Endothelial cell of umbilical vein (primary cell): ENCODE measurements around the gene EDAR. TPM values are rescaled to one million over a fixed set of nuclear protein-coding genes. Genes with fewer than 3 reads are reported as not detected.

Experiments used
- BruUV-seq: library from RNA; stranded (reverse); fragments of 400-500 nt; replicated peaks from 2 replicates; lab custom pipeline; 2021; lab: Mats Ljungman, UMichigan
- CTCF ChIA-PET: fragments of 300-600, 350-600 bp; sonication (Branson Sonifier 250); formaldehyde crosslinking; loops from one replicate; lab custom pipeline; 2021; ENCODE audit warnings: antibody characterized with exemption, inconsistent platforms; lab: Charles Lee
- POLR2A ChIA-PET: fragments of 300-600, 350-600 bp; sonication (Branson Sonifier 250); formaldehyde crosslinking; loops from one replicate; lab custom pipeline; 2021; ENCODE audit warnings: antibody characterized with exemption, inconsistent platforms; lab: Charles Lee
- DNase-seq: peaks from one replicate; pipeline ENCODE4 v3.0.0-alpha.2; 2011; ENCODE audit warnings: low read depth, low spot score
- FAIRE-seq: peaks from 2 replicates; lab custom pipeline; 2011; peaks lifted over from hg19 to GRCh38; lab: Jason Lieb, UNC
- H2AFZ ChIP-seq: 2 replicates; pipeline ENCODE4 v1.6.0; 2012; ENCODE audit warnings: low read depth, low read length, control low read depth, inconsistent platforms
- H3K27ac ChIP-seq: 2 replicates; pipeline ENCODE4 v1.5.1; 2011; ENCODE audit warnings: low read depth, mild to moderate bottlenecking, control low read depth, low read length, moderate library complexity; ENCODE audit not compliant: insufficient read depth
- H3K27me3 ChIP-seq, 2 experiments: 2 replicates each; pipeline versions ENCODE4 v1.6.0 to v1.6.1; 2011; ENCODE audit warnings: low read length in 2 of 2, mixed read lengths in 1 of 2; ENCODE audit not compliant: control insufficient read depth in 2 of 2, insufficient read depth in 2 of 2
- H3K36me3 ChIP-seq, 2 experiments: 2 replicates in 1 of 2; 3 replicates in 1 of 2; pipeline ENCODE4 v1.5.1; 2011; ENCODE audit warnings: low read length in 2 of 2, mild to moderate bottlenecking in 1 of 2, moderate library complexity in 1 of 2; ENCODE audit not compliant: control insufficient read depth in 2 of 2, insufficient read depth in 2 of 2; ENCODE audit errors: extremely low read depth in 1 of 2
- H3K4me1 ChIP-seq: 3 replicates; pipeline ENCODE4 v1.5.1; 2011; ENCODE audit warnings: mild to moderate bottlenecking, low read length; ENCODE audit not compliant: control insufficient read depth, insufficient read depth; ENCODE audit errors: extremely low read depth
- H3K4me2 ChIP-seq: 2 replicates; pipeline ENCODE4 v1.6.1; 2011; ENCODE audit warnings: low read length, control low read depth, mixed read lengths; ENCODE audit not compliant: insufficient read depth
- H3K4me3 ChIP-seq, 3 experiments: fragments of 200-600 bp in 1 of 3; sonication (generic), shearing (Covaris generic) in 1 of 3; replicated peaks in 1 of 3; 2 replicates each; pipeline ENCODE4 v1.5.1; 2011 to 2016; ENCODE audit warnings: control low read depth in 3 of 3, low read length in 3 of 3, mild to moderate bottlenecking in 2 of 3, inconsistent platforms in 1 of 3, low read depth in 1 of 3, moderate library complexity in 1 of 3; ENCODE audit not compliant: insufficient read depth in 1 of 3
- H3K79me2 ChIP-seq: 2 replicates; pipeline ENCODE4 v1.6.0; 2012; ENCODE audit warnings: low read length, inconsistent platforms; ENCODE audit not compliant: control insufficient read depth, insufficient read depth
- H3K9ac ChIP-seq: replicated peaks from 2 replicates; pipeline ENCODE3; 2011; ENCODE audit warnings: low read length, control low read depth; ENCODE audit not compliant: insufficient read depth; ENCODE audit errors: extremely low read depth
- H3K9me1 ChIP-seq: replicated peaks from 3 replicates; pipeline ENCODE4 v1.6.0; 2011; ENCODE audit warnings: mild to moderate bottlenecking, low read length; ENCODE audit not compliant: control insufficient read depth, insufficient read depth; ENCODE audit errors: extremely low read depth
- H3K9me3 ChIP-seq: replicated peaks from 2 replicates; pipeline ENCODE4 v1.5.1; 2012; ENCODE audit warnings: low read length, inconsistent platforms; ENCODE audit not compliant: control insufficient read depth, insufficient read depth
- H4K20me1 ChIP-seq: replicated peaks from 2 replicates; pipeline ENCODE3; 2011; ENCODE audit warnings: mild to moderate bottlenecking, low read length; ENCODE audit not compliant: control insufficient read depth, insufficient read depth; ENCODE audit errors: extremely low read depth
- CTCF ChIP-seq, 2 donors: IDR thresholded peaks; 1 replicate in 1 of 2; 2 replicates in 1 of 2; pipeline ENCODE4 v1.5.1; 2011; ENCODE audit warnings: low read length in 2 of 2, mild to moderate bottlenecking in 2 of 2, moderate library complexity in 2 of 2, control low read depth in 1 of 2, inconsistent platforms in 1 of 2, low read depth in 1 of 2; ENCODE audit not compliant: insufficient read depth in 1 of 2; ENCODE audit errors: extremely low read depth in 1 of 2
- EZH2 ChIP-seq: IDR thresholded peaks from 2 replicates; pipeline ENCODE4 v1.6.1; 2012; ENCODE audit warnings: borderline replicate concordance, low read depth, mild to moderate bottlenecking, moderate library complexity, low read length, inconsistent platforms; ENCODE audit not compliant: severe bottlenecking
- FOS ChIP-seq: IDR thresholded peaks from 2 replicates; pipeline ENCODE4 v1.6.1; 2011; ENCODE audit warnings: mild to moderate bottlenecking, low read length, moderate library complexity, borderline replicate concordance; ENCODE audit not compliant: insufficient read depth
- GATA2 ChIP-seq: IDR thresholded peaks from 2 replicates; pipeline ENCODE4 v1.7.0; 2011; ENCODE audit warnings: low read depth, mild to moderate bottlenecking, moderate library complexity, mixed read lengths, low read length; ENCODE audit not compliant: insufficient read length, insufficient read depth
- JUN ChIP-seq: IDR thresholded peaks from 2 replicates; pipeline ENCODE4 v1.6.1; 2011; ENCODE audit warnings: borderline replicate concordance, low read depth; ENCODE audit not compliant: insufficient read length, insufficient read depth
- MAX ChIP-seq: IDR thresholded peaks from 2 replicates; pipeline ENCODE4 v1.6.1; 2011; ENCODE audit not compliant: insufficient read depth, insufficient read length
- POLR2A ChIP-seq: IDR thresholded peaks from 2 replicates; pipeline ENCODE4 v1.6.1; 2012; ENCODE audit warnings: low read depth, mild to moderate bottlenecking, control low read depth, low read length
- POLR2AphosphoS5 ChIP-seq: IDR thresholded peaks from 2 replicates; pipeline ENCODE4 v1.6.1; 2012; ENCODE audit warnings: low read depth, mild to moderate bottlenecking, control low read depth, low read length, moderate library complexity; ENCODE audit not compliant: insufficient read depth
- dilution Hi-C: fragments of 300-500 bp; cut with MboI; formaldehyde crosslinking; loops from one replicate; pipeline ENCODE4 v1.15.0; 2019; ENCODE audit warnings: low sequenced_read_pairs; ENCODE audit not compliant: extremely low pct_ligation_motif_present
- intact Hi-C: fragments of 100-400 bp; cut with micrococcal nuclease; formaldehyde crosslinking; loops from one replicate; pipeline ENCODE4 v1.10.0; 2022
- polyA plus RNA-seq, 4 experiments: library from polyadenylated mRNA; depleted of rRNA in 3 of 4; stranded (reverse) in 3 of 4; unstranded in 1 of 4; fragments of >200 nt; gene quantifications; 2 replicates each; pipeline versions ENCODE4 v1.2.1 to v1.2.3, GENCODE V29; 2011 to 2012; ENCODE audit warnings: missing spikeins in 1 of 4
- total RNA-seq: library from RNA; stranded (reverse); gene quantifications from 2 replicates; pipeline ENCODE4 v1.2.3, GENCODE V29; 2021

EDAR gene
- total and polyA plus RNA-seq, 2 donors (not counting 3 experiments of a cell fraction or from before 2014, with no cell fraction given) = not detected

GRCh38 chr2:108927936-108928659, 60.9 kb downstream of the EDAR start:
- ChIA-PET CTCF (interaction anchor here (0.7 to 5.2 kb wide), 11 partner anchors 11 to 808 kb away, joined by 3 to 35 read pairs (median 4); partner anchors contain the start of gene SH3RF3), POLR2A (no interaction called here)
- Histone ChIP-seq H3K36me3 (no peaks in the 10 kb centered on the region), H3K9me1 (no peaks in the 10 kb centered on the region), H2AFZ (no peak overlapping the region), H3K4me1 (no peaks in the 10 kb centered on the region), H3K9me3 (no peaks in the 10 kb centered on the region), H3K27me3 (no peaks in the 10 kb centered on the region), H3K4me2 (no peak overlapping the region), H3K4me3 (no peak overlapping the region), H3K27ac (no peak overlapping the region), H4K20me1 (no peaks in the 10 kb centered on the region), H3K9ac (no peak overlapping the region), H3K79me2 (no peaks in the 10 kb centered on the region)
- intact Hi-C loops = loop anchor here (2.0 kb wide), 1 partner anchor 583 kb away; no protein-coding TSS in a partner anchor
- BruUV-seq = no TSS peak
- FAIRE-seq (peak; percentile 83), DNase-seq (peak; percentile 51)
- TF ChIP-seq MAX (no peak), EZH2 (no peak), POLR2A (no peak), JUN (no peak), GATA2 (no peak), POLR2AphosphoS5 (no peak), CTCF (IDR thresholded peaks at IDR 0.05; ENCODE audit: extremely low read depth in 1 of 2, insufficient read depth in 1 of 2, low read depth in 1 of 2, low read length in 2 of 2) (peak; percentile 71 to 73), FOS (no peak)
- dilution Hi-C loops = no loop called here
